NCI-H748 treated with DMSO at 0.1 percent for 48 hours (cell line): Measurements from ENCODE around the gene TGFBR1.
"Not testable (repeated sequence)": the region's sequence is repeated elsewhere in the genome, so short reads cannot be mapped to it uniquely, and the experiment has no call there.

Experiments
- DNase-seq: peaks from one replicate; lab custom pipeline; 2025; lab: John Stamatoyannopoulos, UW

TGFBR1 gene

GRCh38 chr9:99076030-99076429 is 28.9 kb upstream of the TGFBR1 start:
- no peak for DNase-seq

GRCh38 chr9:99076483-99077171 is 28.3 kb upstream of the TGFBR1 start:
- DNase-seq: no peak

- DNase-seq: no peak
Measured at GRCh38 chr9:99078717-99079116, 26.2 kb upstream of the TGFBR1 start.

GRCh38 chr9:99079542-99079941 is 25.4 kb upstream of the TGFBR1 start:
- no peak for DNase-seq

DNA sequence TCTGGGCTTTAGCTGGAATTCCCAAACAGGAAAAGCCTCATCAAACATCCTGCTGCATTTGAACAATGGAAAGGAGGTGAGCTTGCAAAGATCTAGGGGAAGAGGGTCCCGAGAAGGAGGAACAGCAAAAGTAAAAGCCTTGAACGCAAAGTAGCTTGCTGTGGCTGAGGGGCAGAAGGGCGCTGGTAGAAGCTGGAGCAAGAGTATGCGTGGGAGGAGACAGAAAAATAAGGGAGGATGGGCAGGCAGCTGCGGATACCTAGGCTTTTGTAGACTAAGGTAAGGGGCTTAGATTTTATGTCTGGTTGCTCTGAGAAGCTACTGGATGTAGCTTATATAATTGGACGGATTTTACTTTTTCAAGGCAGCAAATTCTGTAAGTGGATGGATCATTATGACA is 21.9 kb upstream of the TGFBR1 start:
- no peak for DNase-seq

DNA sequence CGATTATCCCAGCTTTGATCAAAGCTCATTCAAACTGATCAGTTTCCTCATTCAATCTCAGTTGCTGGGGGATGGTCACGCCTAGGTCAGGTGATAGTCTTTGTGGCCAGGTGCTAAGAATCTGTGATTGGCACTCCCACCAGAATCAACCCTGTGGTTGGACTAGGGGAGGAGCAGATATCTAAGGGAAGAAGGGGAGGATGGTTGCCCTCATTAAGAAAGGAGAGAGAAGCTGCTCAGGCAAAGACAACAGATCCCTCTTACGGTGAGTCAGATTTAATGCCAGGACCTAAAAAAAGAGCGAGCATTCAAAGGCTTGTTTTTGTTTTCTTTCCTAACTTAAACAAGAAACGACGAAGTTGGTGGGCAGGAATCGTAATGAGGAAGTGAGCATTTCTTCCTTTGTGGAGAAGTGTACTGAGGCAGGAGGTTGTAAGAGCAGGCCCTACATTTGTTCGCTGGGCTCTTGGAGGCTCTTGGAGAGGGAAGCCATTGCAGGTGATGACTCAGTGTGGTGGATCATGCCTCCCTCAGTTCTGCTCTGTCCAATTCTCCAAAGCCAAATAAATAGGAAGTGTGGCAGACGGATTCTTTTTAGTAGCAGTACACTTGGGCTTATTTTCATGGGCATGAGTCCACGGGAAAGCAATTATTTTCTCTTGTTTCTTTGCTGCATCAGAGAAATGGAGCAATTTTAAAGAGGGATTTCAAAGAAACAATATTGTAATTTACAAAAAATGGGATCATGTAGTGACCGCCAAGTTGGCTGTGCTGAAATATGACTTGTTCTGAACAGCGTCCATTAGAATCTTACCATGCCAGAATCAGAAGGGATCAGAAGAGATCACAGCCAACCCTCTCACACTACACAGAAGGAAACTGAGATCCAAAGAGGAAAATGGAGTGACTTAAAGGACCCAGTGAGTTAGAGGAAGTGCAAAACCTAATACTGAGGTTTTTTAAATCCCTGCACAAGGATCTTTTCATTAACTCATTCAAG is 18.7 kb upstream of the TGFBR1 start:
- DNase-seq: no peak

DNA sequence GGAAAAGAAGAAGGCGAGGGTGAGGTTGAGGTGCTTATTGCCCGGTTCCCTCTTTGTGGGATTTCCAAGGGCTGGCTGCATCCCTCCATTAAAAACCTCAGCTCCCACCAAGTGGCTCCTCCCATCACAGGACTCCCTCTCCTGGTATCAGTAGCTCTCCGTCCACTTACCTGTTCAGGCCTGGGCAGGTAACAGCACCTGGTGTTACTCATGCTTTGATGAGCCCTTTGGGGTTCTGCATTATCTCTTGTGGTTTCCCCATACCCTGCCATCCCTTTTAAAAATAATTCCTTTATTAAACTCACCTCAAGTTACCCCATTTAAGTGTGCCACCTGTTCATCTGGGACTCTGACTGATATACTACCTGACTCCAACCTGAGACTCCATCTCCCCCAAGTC is 17.5 kb upstream of the TGFBR1 start:
- no peak for DNase-seq

- DNase-seq: no peak
Measured at GRCh38 chr9:99090336-99091130, 14.4 kb upstream of the TGFBR1 start.

GRCh38 chr9:99092643-99093491 is 12.0 kb upstream of the TGFBR1 start:
- DNase-seq: no peak

DNA sequence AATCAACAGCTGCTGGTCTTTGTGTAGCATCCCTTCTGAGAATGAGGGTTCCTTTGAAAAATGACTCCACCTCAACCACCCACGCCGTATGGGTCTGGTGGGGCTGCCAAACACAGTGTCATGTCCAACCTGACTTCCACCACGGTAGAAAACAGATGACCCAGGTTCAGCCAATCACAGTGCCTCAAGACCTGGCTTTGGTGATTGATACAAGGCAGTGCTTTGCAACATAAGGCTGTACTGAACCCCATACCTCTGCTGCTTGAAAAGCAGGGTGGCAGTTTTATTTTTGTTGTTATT is 11.5 kb upstream of the TGFBR1 start:
- DNase-seq: no peak

- no peak for DNase-seq
Measured at GRCh38 chr9:99095565-99095964, 9.3 kb upstream of the TGFBR1 start.

GRCh38 chr9:99096409-99096808 is 8.5 kb upstream of the TGFBR1 start:
- DNase-seq: no peak

GRCh38 chr9:99099806-99100585 is 4.9 kb upstream of the TGFBR1 start:
- not testable (repeated sequence) for DNase-seq

DNA sequence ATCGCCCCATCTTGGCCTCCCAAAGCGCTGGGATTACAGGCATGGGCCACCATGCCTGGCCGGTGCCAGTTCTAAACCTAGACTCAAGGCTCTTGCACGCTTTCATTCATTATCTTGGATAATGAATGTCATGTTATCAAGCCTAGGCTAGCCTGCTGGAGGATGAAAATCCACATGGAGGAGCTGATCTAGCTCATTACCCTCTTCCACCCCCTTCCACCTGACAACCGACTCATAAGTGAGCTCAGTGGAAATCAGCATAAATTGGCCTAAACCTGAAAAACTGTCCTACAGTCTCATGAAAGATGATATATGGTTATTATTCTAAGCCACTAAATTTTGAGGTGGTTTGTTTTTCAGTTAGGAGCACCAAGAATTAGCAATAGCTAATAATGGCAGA is 3.6 kb upstream of the TGFBR1 start:
- no peak for DNase-seq

- no peak for DNase-seq
Measured at GRCh38 chr9:99101812-99102211, 3.1 kb upstream of the TGFBR1 start.

- no peak for DNase-seq
Measured at GRCh38 chr9:99103054-99103895, 1.6 kb upstream of the TGFBR1 start.

GRCh38 chr9:99103901-99104458 is 933 bp upstream of the TGFBR1 start:
- DNase-seq: no peak

DNA sequence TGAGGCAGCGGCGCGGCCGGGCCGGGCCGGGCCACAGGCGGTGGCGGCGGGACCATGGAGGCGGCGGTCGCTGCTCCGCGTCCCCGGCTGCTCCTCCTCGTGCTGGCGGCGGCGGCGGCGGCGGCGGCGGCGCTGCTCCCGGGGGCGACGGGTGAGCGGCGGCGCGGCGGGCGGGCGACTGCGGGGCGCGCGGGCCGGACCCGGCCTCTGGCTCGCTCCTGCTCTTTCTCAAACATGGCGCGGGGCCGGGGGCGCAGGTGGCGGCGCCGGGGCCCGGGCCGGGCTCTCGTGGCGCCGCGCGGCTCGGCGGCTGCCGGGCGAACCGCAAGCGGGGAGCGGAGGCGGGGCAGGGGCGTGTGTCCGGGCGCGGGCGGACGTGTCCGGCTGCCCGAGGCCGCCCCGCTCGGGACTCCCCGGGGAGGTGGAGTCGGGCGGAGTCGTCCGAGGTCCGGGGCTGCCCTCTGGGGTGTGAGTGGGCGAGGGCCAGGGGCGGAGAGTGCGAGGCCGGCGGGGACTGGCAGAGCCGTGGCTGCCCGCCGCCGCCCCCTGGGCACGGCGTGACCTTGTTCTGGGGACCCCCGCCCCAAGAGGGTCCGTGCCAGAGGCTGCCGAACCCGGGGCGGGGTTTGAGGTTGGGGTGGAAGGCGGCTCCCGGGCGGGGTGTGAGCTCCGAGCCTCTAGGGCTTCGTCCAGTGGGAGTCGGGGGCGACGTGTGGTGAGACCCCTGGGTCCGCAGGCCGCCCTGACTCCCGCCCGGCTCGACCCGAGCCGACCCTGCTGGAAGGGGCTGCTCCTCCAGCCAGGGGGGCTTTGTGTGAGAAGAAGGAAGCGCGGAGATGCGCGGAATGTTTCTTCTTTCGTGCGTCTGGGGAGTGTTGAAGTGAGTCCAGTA is 485 bp downstream of the TGFBR1 start:
- DNase-seq: no peak

DNA sequence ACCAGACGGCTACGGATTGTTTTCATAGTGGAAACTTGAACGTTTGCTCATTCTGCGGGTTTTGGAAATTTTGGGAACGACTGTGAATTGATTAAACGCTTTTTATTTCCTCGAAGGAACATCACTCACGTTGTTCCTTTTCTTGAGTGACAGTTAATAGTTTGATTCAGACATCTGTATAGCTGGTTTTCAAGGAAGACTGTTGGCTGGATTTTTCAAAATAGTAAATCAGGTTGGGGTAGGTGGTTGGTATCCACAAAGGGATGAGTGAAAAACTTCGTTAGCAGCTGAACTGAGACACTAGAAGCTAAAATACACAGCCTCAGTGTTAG is 1.1 kb downstream of the TGFBR1 start:
- no peak for DNase-seq
